PFSK-1 (cell line): ENCODE data around the gene MSRB1.

Experiments used
- FOXP2 ChIP-seq: optimal IDR thresholded peaks from 2 replicates; pipeline ENCODE3; 2011; ENCODE audit warnings: borderline replicate concordance, control low read depth, inconsistent platforms; ENCODE audit not compliant: insufficient read depth; ENCODE audit errors: extremely low read length, extremely low read depth
- POLR2AphosphoS5 ChIP-seq: IDR thresholded peaks from 2 replicates; pipeline ENCODE4 v1.6.1; 2012; ENCODE audit warnings: low read depth, mild to moderate bottlenecking, control low read depth, low read length, moderate library complexity
- REST ChIP-seq, 2 experiments: IDR thresholded peaks; 2 replicates each; pipeline versions ENCODE4 v1.6.1 to v1.8.0; 2011 to 2012; ENCODE audit warnings: low read depth in 2 of 2, low read length in 2 of 2, control low read depth in 1 of 2, inconsistent platforms in 1 of 2, mild to moderate bottlenecking in 1 of 2, moderate library complexity in 1 of 2; ENCODE audit not compliant: insufficient read depth in 1 of 2
- SIN3A ChIP-seq: IDR thresholded peaks from 2 replicates; pipeline ENCODE4 v1.6.1; 2012; ENCODE audit warnings: mild to moderate bottlenecking, low read length, moderate library complexity, borderline replicate concordance; ENCODE audit not compliant: insufficient read depth
- TAF1 ChIP-seq: IDR thresholded peaks from 2 replicates; pipeline ENCODE4 v1.6.1; 2012; ENCODE audit warnings: low read length, control low read depth, borderline replicate concordance; ENCODE audit not compliant: insufficient read depth

Gene MSRB1

GRCh38 chr16:1914084-1914608, 28.9 kb downstream of the MSRB1 start:
- TF ChIP-seq TAF1, result no peak
- TF ChIP-seq REST (IDR thresholded peaks at IDR 0.05; ENCODE audit: insufficient read depth in 1 of 2, low read depth in 2 of 2, low read length in 2 of 2), result no peak
- no peak for TF ChIP-seq FOXP2
- no peak for TF ChIP-seq POLR2AphosphoS5
- no peak for TF ChIP-seq SIN3A

DNA sequence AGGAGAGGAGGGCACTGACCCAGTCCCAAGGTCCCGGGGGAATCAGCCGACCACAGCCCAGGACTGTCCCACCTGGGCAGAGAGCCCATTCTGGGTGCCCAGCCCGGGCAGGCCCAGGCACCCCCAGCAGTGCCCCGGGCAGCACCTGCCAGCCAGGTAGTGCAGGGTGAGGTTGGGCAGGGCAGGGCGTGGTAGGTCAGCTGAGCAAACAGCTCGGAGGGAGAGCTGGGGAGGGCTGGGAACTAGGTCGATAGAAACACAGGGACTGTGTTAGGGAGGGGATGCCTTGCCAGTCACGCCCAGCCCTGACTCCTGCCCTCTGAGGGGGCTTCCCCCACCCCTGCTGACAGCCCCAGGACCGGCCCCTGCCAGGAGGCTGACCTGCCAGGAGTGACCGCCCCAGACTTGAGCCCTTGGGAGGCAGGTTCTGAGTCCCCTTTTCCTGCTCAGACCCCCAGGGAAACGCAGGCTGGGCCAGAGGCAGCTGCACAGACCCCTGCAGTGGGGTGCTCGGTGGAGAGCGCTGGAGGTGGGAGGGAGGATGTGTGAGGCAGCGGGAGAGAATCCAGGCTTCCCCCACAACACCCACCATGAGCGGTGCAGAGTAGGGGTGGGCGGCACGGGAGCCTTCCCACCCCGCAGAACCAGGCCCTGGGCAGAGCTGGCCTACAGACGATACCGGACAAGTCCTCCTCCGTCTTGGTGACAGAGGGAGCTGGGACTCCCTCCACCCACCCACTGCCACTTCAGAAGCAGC, 29.5 kb downstream of the MSRB1 start:
- no peak for TF ChIP-seq SIN3A
- no peak for TF ChIP-seq FOXP2
- no peak for TF ChIP-seq TAF1
- no peak for TF ChIP-seq REST (IDR thresholded peaks at IDR 0.05; ENCODE audit: insufficient read depth in 1 of 2, low read depth in 2 of 2, low read length in 2 of 2)
- TF ChIP-seq POLR2AphosphoS5, result no peak

- TF ChIP-seq FOXP2, result no peak
- no peak for TF ChIP-seq REST (IDR thresholded peaks at IDR 0.05; ENCODE audit: insufficient read depth in 1 of 2, low read depth in 2 of 2, low read length in 2 of 2)
- no peak for TF ChIP-seq POLR2AphosphoS5
- no peak for TF ChIP-seq SIN3A
- TF ChIP-seq TAF1, result no peak
Observed at GRCh38 chr16:1912215-1912543, 30.8 kb downstream of the MSRB1 start.

DNA sequence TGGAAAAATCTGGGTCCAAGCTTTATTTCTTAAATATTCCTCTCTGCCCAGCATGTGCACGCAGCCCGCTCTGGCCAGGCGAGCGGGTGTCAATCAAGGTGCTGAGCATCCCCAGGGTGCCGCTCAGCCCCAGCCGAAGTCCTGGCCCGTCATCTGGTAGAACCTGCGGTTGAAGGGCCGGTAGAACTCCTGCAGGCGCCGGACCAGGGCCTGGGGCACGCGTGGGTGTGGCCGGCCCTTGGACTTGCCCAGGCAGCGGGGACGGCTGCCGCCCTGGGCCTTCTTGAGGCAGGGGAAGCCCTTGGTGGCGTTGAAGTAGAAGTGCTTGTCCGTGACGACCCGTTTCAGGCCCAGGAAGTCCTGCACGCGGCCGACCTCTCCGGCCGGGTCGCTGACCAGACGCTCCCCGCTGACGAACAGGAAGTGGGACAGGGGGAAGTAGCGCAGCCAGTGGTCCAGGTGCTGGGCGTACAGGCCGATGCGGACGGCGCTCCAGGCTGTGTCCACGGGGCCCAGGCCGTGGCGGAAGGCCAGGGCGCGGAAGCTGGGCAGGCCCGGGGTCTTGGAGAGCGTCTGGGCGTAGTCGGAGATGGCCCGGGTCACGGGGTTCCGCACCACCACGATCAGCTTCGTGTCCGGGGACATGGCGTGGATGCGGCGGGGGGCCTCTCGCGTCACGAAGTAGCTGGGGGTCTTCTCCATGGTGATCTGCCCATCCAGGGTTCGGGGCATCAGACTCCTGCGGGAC, 31.4 kb downstream of the MSRB1 start:
- no peak for TF ChIP-seq FOXP2
- no peak for TF ChIP-seq SIN3A
- TF ChIP-seq POLR2AphosphoS5, result no peak
- TF ChIP-seq TAF1, result no peak
- TF ChIP-seq REST (IDR thresholded peaks at IDR 0.05; ENCODE audit: insufficient read depth in 1 of 2, low read depth in 2 of 2, low read length in 2 of 2), result no peak
